GM15510 (cell line): ENCODE results near the gene SSR3.

Experiments
- POLR2A ChIP-seq: IDR thresholded peaks from 3 replicates; pipeline ENCODE4 v1.6.1; 2011; ENCODE audit warnings: borderline replicate concordance; ENCODE audit not compliant: insufficient read length; ENCODE audit errors: extremely low read depth

SSR3 gene

GRCh38 chr3:156581954-156582353 lies 27.0 kb upstream of the SSR3 start:
- TF ChIP-seq POLR2A = no peak

GRCh38 chr3:156581033-156581432 lies 26.1 kb upstream of the SSR3 start:
- no peak for TF ChIP-seq POLR2A

- no peak for TF ChIP-seq POLR2A
Measured at GRCh38 chr3:156579427-156579851, 24.5 kb upstream of the SSR3 start.

- TF ChIP-seq POLR2A = no peak
Measured at GRCh38 chr3:156577736-156578135, 22.8 kb upstream of the SSR3 start.

- no peak for TF ChIP-seq POLR2A
Measured at GRCh38 chr3:156576651-156577348, 21.9 kb upstream of the SSR3 start.

- TF ChIP-seq POLR2A = no peak
Measured at GRCh38 chr3:156576051-156576450, 21.1 kb upstream of the SSR3 start.

GRCh38 chr3:156575641-156576040 lies 20.7 kb upstream of the SSR3 start:
- TF ChIP-seq POLR2A = no peak

- TF ChIP-seq POLR2A = no peak
Measured at GRCh38 chr3:156563900-156564682, 9.2 kb upstream of the SSR3 start.

- no peak for TF ChIP-seq POLR2A
Measured at GRCh38 chr3:156561533-156561932, 6.6 kb upstream of the SSR3 start.

- no peak for TF ChIP-seq POLR2A
Measured at GRCh38 chr3:156559321-156559720, 4.4 kb upstream of the SSR3 start.

GRCh38 chr3:156558389-156558788 lies 3.5 kb upstream of the SSR3 start:
- TF ChIP-seq POLR2A = no peak

- no peak for TF ChIP-seq POLR2A
Measured at GRCh38 chr3:156554515-156554841, 439 bp downstream of the SSR3 start.

GRCh38 chr3:156553705-156554356 lies 1.1 kb downstream of the SSR3 start:
- no peak for TF ChIP-seq POLR2A

GRCh38 chr3:156552973-156553372 lies 1.9 kb downstream of the SSR3 start:
- no peak for TF ChIP-seq POLR2A

GRCh38 chr3:156551746-156552145 lies 3.2 kb downstream of the SSR3 start:
- no peak for TF ChIP-seq POLR2A

GRCh38 chr3:156551261-156551660 lies 3.7 kb downstream of the SSR3 start:
- no peak for TF ChIP-seq POLR2A
